CD4-positive, CD25-positive, alpha-beta regulatory T cell (primary cell): ENCODE results near the gene MYO1F. TPM values are rescaled to one million over a fixed set of nuclear protein-coding genes. Genes with fewer than 3 reads are reported as not detected.
"Not testable (repeated sequence)": the region's sequence is repeated elsewhere in the genome, so short reads cannot be mapped to it uniquely, and the experiment has no call there.

Source experiments
- ATAC-seq, 2 donors: fragments of 150-1000 bp; cut with Tn5 transposase; one replicate each; pipeline ENCODE4 v1.10.0; 2021; ENCODE audit warnings: low read depth in 2 of 2, moderate number of reproducible peaks in 2 of 2, moderate library complexity in 1 of 2
- DNase-seq, 3 donors: peaks; one replicate each; pipeline versions ENCODE4 v3.0.0 to v3.0.0-alpha.2; 2012 to 2022; ENCODE audit warnings: mixed read lengths in 1 of 3
- H3K27ac ChIP-seq: one replicate; pipeline ENCODE4 v1.7.0; 2013; ENCODE audit warnings: mild to moderate bottlenecking, low read length; ENCODE audit not compliant: insufficient read depth, poor library complexity, severe bottlenecking
- H3K27me3 ChIP-seq: one replicate; pipeline ENCODE4 v1.7.0; 2013; ENCODE audit warnings: low read length; ENCODE audit not compliant: control insufficient read depth, insufficient read depth
- H3K36me3 ChIP-seq: one replicate; pipeline ENCODE4 v1.7.0; 2013; ENCODE audit warnings: mild to moderate bottlenecking, low read length, moderate library complexity; ENCODE audit not compliant: control insufficient read depth, insufficient read depth
- H3K4me1 ChIP-seq: 2 replicates; pipeline ENCODE4 v1.7.0; 2013; ENCODE audit warnings: mild to moderate bottlenecking, low read length; ENCODE audit not compliant: insufficient read depth, control insufficient read depth, poor library complexity, severe bottlenecking
- H3K4me3 ChIP-seq: one replicate; pipeline ENCODE4 v1.7.0; 2013; ENCODE audit warnings: low read depth, mild to moderate bottlenecking, low read length, moderate library complexity
- H3K9me3 ChIP-seq, 2 experiments: 1 replicate in 1 of 2; 2 replicates in 1 of 2; pipeline ENCODE4 v1.7.0; 2013; ENCODE audit warnings: low read length in 2 of 2, mild to moderate bottlenecking in 1 of 2, moderate library complexity in 1 of 2; ENCODE audit not compliant: control insufficient read depth in 2 of 2
- H3K27ac Mint-ChIP-seq, 3 donors: one replicate each; pipeline ENCODE4 v1.8.0; 2020 to 2022; ENCODE audit warnings: mild to moderate bottlenecking in 3 of 3, mixed read lengths in 3 of 3, moderate library complexity in 2 of 3
- H3K27me3 Mint-ChIP-seq: one replicate; pipeline ENCODE4 v1.8.0; 2022; ENCODE audit warnings: mild to moderate bottlenecking, mixed read lengths
- H3K36me3 Mint-ChIP-seq: one replicate; pipeline ENCODE4 v1.8.0; 2020; ENCODE audit warnings: mixed read lengths
- H3K4me1 Mint-ChIP-seq, 4 donors: one replicate each; pipeline ENCODE4 v1.8.0; 2020 to 2022; ENCODE audit warnings: mixed read lengths in 4 of 4, mild to moderate bottlenecking in 1 of 4
- H3K4me3 Mint-ChIP-seq, 4 donors: one replicate each; pipeline ENCODE4 v1.8.0; 2020 to 2022; ENCODE audit warnings: mild to moderate bottlenecking in 4 of 4, mixed read lengths in 4 of 4, moderate library complexity in 3 of 4
- H3K9me3 Mint-ChIP-seq, 7 donors: one replicate each; pipeline ENCODE4 v1.8.0; 2020 to 2022; ENCODE audit warnings: mixed read lengths in 7 of 7, mild to moderate bottlenecking in 3 of 7, moderate library complexity in 2 of 7
- polyA plus RNA-seq, 4 donors: library from polyadenylated mRNA; unstranded; fragments of 300-500 nt; fragmentation: Illumina TruSeq; gene quantifications; one replicate each; pipeline ENCODE4 v1.2.3, GENCODE V29; 2021
- total RNA-seq: library from RNA; stranded (reverse); gene quantifications from one replicate; pipeline ENCODE4 v1.2.3, GENCODE V29; 2022

MYO1F gene
- total and polyA plus RNA-seq, 5 donors from 2014 or later: 45.3 to 289 (median 74.0) TPM

DNA sequence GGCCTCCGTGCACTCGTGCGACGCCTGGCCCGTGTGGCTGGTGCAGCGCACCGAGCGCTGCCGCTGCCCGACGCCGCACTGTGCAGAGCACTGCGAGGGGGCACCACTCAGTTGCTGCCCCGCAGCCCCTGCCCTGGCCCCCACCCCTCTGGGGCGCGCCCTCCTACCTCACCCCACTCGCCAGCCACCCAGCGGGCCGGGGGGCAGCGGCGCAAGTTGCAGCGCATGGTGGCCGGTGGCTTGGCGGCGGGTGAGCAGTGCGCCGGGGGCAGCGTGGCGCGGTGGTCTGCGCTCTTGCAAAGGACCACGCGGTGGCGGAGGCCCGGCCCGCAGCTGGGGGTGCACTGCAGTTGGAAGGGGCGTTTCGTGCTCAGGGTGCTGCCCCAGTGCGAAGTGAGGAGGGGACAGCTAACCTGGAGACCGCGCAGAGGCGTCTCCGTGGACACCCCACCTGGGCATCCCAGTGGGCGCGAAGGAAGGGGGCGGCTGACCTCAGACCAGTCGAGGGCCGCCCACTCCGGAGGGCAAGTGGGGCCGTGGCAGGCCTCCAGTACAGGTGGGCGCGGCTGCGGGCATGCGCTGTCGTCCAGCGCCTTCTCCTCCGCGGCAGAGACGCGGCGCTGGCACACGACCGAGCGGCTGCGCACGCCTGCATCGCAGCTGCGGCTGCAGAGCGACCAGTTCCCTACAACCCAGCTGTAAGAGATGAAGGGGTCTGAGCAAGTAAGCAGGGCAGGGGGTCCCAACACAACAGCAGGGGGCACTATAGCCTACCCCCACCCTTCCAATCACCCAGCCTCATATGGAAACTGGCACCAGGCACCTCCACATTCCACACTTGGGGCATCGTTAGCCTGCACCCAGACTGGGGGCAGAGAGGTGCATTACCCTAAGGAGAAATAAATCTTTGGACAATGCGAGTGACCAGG, 8.0 kb upstream of the MYO1F start:
- Histone ChIP-seq H3K36me3 (no peaks in the 10 kb centered on the region), H3K4me3 (no peak overlapping the region), H3K27me3 (no peaks in the 10 kb centered on the region), H3K4me1 (peaks cover 10% of the 10 kb centered on the region), H3K27ac (no peak overlapping the region), H3K9me3 (no peaks in the 10 kb centered on the region)
- ATAC-seq (no peak), DNase-seq (no peak)
- Mint-ChIP-seq H3K36me3 (no peaks in the 10 kb centered on the region), H3K9me3 (no peaks in the 10 kb centered on the region), H3K4me1 (peaks cover 0 to 2% (median 0%) of the 10 kb centered on the region in 4 donors), H3K27me3 (no peaks in the 10 kb centered on the region), H3K4me3 (no peak overlapping the region), H3K27ac (no peak overlapping the region)

DNA sequence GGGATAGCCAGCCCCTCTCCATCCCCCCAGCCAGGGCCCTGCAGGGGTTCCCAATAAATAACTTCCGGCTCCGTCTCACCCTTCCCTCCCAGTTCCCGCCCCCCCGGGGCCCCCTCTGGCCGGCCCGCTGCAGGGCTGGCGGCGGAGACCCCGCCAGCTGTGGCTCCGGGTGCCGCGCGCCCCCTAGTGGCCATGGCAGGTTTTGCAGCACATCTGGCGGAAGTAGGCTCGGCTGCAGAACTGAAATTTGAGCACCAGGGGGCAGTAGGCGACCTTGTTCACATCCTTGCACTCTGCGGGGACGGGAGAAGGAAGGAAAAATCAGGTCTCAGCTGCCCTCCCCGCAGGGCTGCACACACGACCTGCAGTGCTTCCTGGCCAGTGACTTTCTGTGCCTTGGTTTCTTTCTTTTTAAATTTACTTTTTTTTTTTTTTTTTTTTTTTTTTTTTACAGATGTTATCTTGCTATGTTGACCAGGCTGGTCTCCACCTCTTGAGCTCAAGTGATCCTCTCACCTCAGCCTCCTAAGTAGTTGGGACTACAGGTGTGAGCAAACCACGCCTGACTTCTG, 3.6 kb upstream of the MYO1F start:
- H3K27me3 ChIP-seq: no peaks in the 10 kb centered on the region
- Mint-ChIP-seq H3K27me3 (peaks cover 5% of the 10 kb centered on the region), H3K27ac (no peak overlapping the region), H3K9me3 (peaks cover 0 to 1% (median 0%) of the 10 kb centered on the region in 7 donors), H3K4me1 (peaks cover 4 to 41% (median 15%) of the 10 kb centered on the region in 4 donors), H3K4me3 (peak overlapping the region in 3 of 4 donors; percentile 15 to 41 (median 21)), H3K36me3 (no peaks in the 10 kb centered on the region)
- H3K36me3 ChIP-seq: no peaks in the 10 kb centered on the region
- H3K4me1 ChIP-seq: peaks cover 48% of the 10 kb centered on the region
- H3K9me3 ChIP-seq: no peaks in the 10 kb centered on the region
- ATAC-seq: peak; percentile 67 to 73
- no peak overlapping the region for H3K27ac ChIP-seq
- DNase-seq: peak; percentile 75 to 85 (median 82)
- H3K4me3 ChIP-seq: no peak overlapping the region

GRCh38 chr19:8578642-8579265, 1.5 kb upstream of the MYO1F start:
- peaks cover 8 to 61% (median 27%) of the 10 kb centered on the region in 4 donors for H3K4me1 Mint-ChIP-seq
- peak; percentile 42 to 43 for ATAC-seq
- H3K27ac Mint-ChIP-seq: peak overlapping the region in 2 of 3 donors; percentile 3 to 34
- peak overlapping the region; percentile 47 to 90 (median 72) for H3K4me3 Mint-ChIP-seq
- peaks cover 0 to 3% (median 0%) of the 10 kb centered on the region in 7 donors for H3K9me3 Mint-ChIP-seq
- Histone ChIP-seq H3K9me3 (no peaks in the 10 kb centered on the region), H3K4me1 (peaks cover 68% of the 10 kb centered on the region), H3K27me3 (no peaks in the 10 kb centered on the region), H3K27ac (peak overlapping the region; percentile 70), H3K4me3 (peak overlapping the region; percentile 40), H3K36me3 (no peaks in the 10 kb centered on the region)
- peaks cover 5% of the 10 kb centered on the region for H3K27me3 Mint-ChIP-seq
- H3K36me3 Mint-ChIP-seq: peaks cover 9% of the 10 kb centered on the region
- DNase-seq: peak; percentile 69 to 81 (median 79)

DNA sequence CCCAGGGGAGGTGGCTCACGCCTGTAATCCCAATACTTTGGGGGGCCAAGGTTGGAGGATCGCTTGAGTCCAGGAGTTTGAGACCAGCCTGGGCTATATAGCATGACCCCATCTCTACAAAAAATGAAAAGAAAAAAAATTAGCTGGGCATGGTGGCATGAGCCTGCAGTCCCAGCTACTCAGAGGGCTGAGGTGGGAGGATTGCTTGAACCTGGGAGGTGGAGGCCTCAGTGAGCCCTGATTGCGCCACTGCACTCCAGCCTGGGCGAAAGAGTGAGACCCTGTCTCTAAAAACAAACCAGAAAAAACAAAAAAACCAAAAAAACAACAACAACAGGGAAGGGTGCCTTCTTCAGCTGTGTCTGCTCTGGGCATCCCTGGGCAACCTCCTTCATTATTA, 499 bp upstream of the MYO1F start:
- Mint-ChIP-seq H3K36me3 (peaks cover 11% of the 10 kb centered on the region), H3K4me3 (peak overlapping the region; percentile 90 to 98 (median 94)), H3K27me3 (peaks cover 5% of the 10 kb centered on the region), H3K9me3 (peaks cover 0 to 4% (median 0%) of the 10 kb centered on the region in 7 donors), H3K4me1 (peaks cover 12 to 71% (median 35%) of the 10 kb centered on the region in 4 donors), H3K27ac (peak overlapping the region in 1 of 3 donors; percentile 60)
- Histone ChIP-seq H3K27ac (peak overlapping the region; percentile 70), H3K27me3 (no peaks in the 10 kb centered on the region), H3K36me3 (no peaks in the 10 kb centered on the region), H3K4me3 (peak overlapping the region; percentile 26), H3K9me3 (no peaks in the 10 kb centered on the region), H3K4me1 (peaks cover 76% of the 10 kb centered on the region)
- ATAC-seq (no peak), DNase-seq (no peak)

DNA sequence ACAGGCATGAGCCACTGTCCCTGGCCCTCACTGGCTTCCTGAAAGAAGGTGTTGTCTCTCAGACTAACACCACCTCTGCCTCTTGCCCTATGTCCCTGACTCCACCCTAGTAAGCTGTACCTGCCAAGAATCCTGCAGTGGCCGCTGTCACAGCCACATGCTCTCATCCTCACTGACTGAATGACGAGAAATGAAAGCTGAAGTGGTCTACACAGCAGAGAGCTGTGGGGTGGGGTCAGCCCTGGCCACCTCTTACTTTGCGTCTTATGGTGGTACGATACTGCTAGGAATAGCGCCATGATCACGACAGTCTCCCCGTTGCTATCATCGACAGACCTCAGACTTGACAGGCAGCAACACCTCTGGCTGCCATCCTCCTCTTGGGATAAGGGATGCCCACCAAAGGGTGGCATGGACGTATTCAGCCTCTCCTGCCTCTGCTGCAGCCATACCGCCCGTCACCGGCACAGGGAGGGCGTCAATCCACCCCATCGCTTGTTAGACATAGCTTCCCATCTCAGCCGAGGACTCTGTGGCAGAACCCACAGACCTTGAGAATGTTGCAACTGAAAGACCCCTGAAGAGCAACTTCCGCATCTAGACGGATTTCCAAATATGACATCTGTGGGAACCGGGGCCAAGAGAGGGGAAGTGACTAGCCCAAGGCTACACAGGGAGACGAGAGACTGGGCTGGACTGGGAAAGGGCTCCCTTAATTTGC, 809 bp downstream of the MYO1F start:
- H3K4me1 Mint-ChIP-seq: peaks cover 12 to 84% (median 41%) of the 10 kb centered on the region in 4 donors
- peak overlapping the region; percentile 92 to 100 (median 98) for H3K4me3 Mint-ChIP-seq
- Histone ChIP-seq H3K36me3 (no peaks in the 10 kb centered on the region), H3K9me3 (no peaks in the 10 kb centered on the region), H3K4me1 (peaks cover 86% of the 10 kb centered on the region), H3K27ac (peak overlapping the region; percentile 70), H3K4me3 (peak overlapping the region; percentile 90), H3K27me3 (no peaks in the 10 kb centered on the region)
- ATAC-seq (peak in 1 of 2 donors; percentile 27), DNase-seq (peak in 1 of 3 donors; percentile 38)
- H3K27me3 Mint-ChIP-seq: peaks cover 5% of the 10 kb centered on the region
- peaks cover 0 to 4% (median 0%) of the 10 kb centered on the region in 7 donors for H3K9me3 Mint-ChIP-seq
- peaks cover 11% of the 10 kb centered on the region for H3K36me3 Mint-ChIP-seq
- peak overlapping the region; percentile 90 to 94 (median 93) for H3K27ac Mint-ChIP-seq

GRCh38 chr19:8575467-8575997, 1.7 kb downstream of the MYO1F start:
- Histone ChIP-seq H3K9me3 (no peaks in the 10 kb centered on the region), H3K36me3 (no peaks in the 10 kb centered on the region), H3K27ac (peak overlapping the region; percentile 70), H3K4me1 (peaks cover 89% of the 10 kb centered on the region), H3K27me3 (no peaks in the 10 kb centered on the region), H3K4me3 (peak overlapping the region; percentile 90)
- ATAC-seq (peak; percentile 52 to 57), DNase-seq (peak; percentile 24 to 88 (median 62))
- peak overlapping the region; percentile 90 to 94 (median 93) for H3K27ac Mint-ChIP-seq
- peak overlapping the region; percentile 92 to 100 (median 98) for H3K4me3 Mint-ChIP-seq
- H3K4me1 Mint-ChIP-seq: peaks cover 12 to 91% (median 49%) of the 10 kb centered on the region in 4 donors
- H3K9me3 Mint-ChIP-seq: peaks cover 0 to 4% (median 0%) of the 10 kb centered on the region in 7 donors
- peaks cover 11% of the 10 kb centered on the region for H3K36me3 Mint-ChIP-seq
- H3K27me3 Mint-ChIP-seq: peaks cover 5% of the 10 kb centered on the region

DNA sequence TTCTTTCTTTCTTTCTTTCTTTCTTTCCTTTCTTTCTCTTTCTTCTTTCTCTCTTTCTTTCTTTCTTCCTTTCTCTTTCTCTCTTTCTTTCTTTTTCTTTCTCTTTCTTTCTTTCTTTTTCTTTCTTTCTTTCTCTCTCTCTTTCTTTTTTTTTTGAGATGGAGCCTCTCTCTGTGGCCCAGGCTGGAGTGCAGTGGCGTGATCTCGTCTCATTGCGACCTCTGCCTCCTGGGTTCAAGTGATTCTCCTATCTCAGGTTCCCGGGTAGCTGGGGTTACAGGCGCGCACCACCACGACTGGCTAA, 2.7 kb downstream of the MYO1F start:
- Histone ChIP-seq H3K27ac (peak overlapping the region; percentile 33), H3K4me3 (peak overlapping the region; percentile 81), H3K4me1 (peaks cover 91% of the 10 kb centered on the region)
- peaks cover 14 to 97% (median 55%) of the 10 kb centered on the region in 4 donors for H3K4me1 Mint-ChIP-seq
- not testable (repeated sequence) for ATAC-seq, H3K27me3 ChIP-seq, H3K9me3 ChIP-seq, H3K9me3 Mint-ChIP-seq, DNase-seq, H3K36me3 ChIP-seq, H3K27me3 Mint-ChIP-seq
- H3K27ac Mint-ChIP-seq: peak overlapping the region; percentile 75 to 93 (median 89)
- H3K36me3 Mint-ChIP-seq: peaks cover 11% of the 10 kb centered on the region
- H3K4me3 Mint-ChIP-seq: peak overlapping the region; percentile 92 to 100 (median 98)
